Smooth muscle cell (in vitro differentiated cells): ENCODE results near the gene ARG1. TPM values are rescaled to one million over a fixed set of nuclear protein-coding genes. Genes with fewer than 3 reads are reported as not detected.
A peak's percentile ranks its signal among the peaks of the same experiment; 100 is the strongest.

Experiments used
- DNase-seq: peaks from one replicate; lab custom pipeline; 2025; ENCODE audit not compliant: unreplicated experiment; lab: John Stamatoyannopoulos, UW
- H2AFZ ChIP-seq: fragments of 200-600 bp; sonication (generic); 2 replicates; pipeline ENCODE4 v1.6.0; 2016; ENCODE audit warnings: antibody characterized with exemption, low read depth, mild to moderate bottlenecking
- H3F3A ChIP-seq: fragments of 200-600 bp; sonication (generic); 2 replicates; pipeline ENCODE4 v1.6.0; 2017; ENCODE audit warnings: antibody characterized with exemption, low read depth
- H3K27ac ChIP-seq: fragments of 200-600 bp; sonication (generic); 2 replicates; pipeline ENCODE4 v1.5.1; 2016; ENCODE audit warnings: low read depth, mild to moderate bottlenecking
- H3K27me3 ChIP-seq: fragments of 200-600 bp; sonication (generic); 2 replicates; pipeline ENCODE4 v1.6.1; 2016; ENCODE audit warnings: low read depth, mild to moderate bottlenecking
- H3K36me3 ChIP-seq: fragments of 200-600 bp; sonication (generic); 2 replicates; pipeline ENCODE4 v1.5.1; 2016; ENCODE audit warnings: low read depth
- H3K4me1 ChIP-seq: fragments of 200-600 bp; sonication (generic); 2 replicates; pipeline ENCODE4 v1.5.1; 2016; ENCODE audit warnings: low read depth
- H3K4me2 ChIP-seq: fragments of 200-600 bp; sonication (generic); 2 replicates; pipeline ENCODE4 v1.6.0; 2016; ENCODE audit warnings: mild to moderate bottlenecking
- H3K4me3 ChIP-seq: fragments of 200-600 bp; sonication (generic); 2 replicates; pipeline ENCODE4 v1.5.1; 2016; ENCODE audit warnings: mild to moderate bottlenecking
- H3K79me2 ChIP-seq: fragments of 200-600 bp; sonication (generic); 2 replicates; pipeline ENCODE4 v1.6.0; 2016; ENCODE audit warnings: low read depth, mild to moderate bottlenecking
- H3K9ac ChIP-seq: fragments of 200-600 bp; sonication (generic); 2 replicates; pipeline ENCODE4 v1.6.0; 2016; ENCODE audit warnings: low read depth
- H3K9me3 ChIP-seq: fragments of 200-600 bp; sonication (generic); replicated peaks from 2 replicates; pipeline ENCODE4 v1.5.1; 2016; ENCODE audit warnings: low read depth
- H4K20me1 ChIP-seq: fragments of 200-600 bp; sonication (generic); 2 replicates; pipeline ENCODE4 v1.6.0; 2016; ENCODE audit warnings: low read depth
- CTCF ChIP-seq: fragments of 200-600 bp; sonication (generic); IDR thresholded peaks from 2 replicates; pipeline ENCODE4 v1.5.1; 2017; ENCODE audit warnings: borderline replicate concordance, mild to moderate bottlenecking, antibody characterized with exemption; ENCODE audit not compliant: insufficient read depth, poor library complexity, severe bottlenecking
- WGBS: methylation state at CpG from one replicate; pipeline ENCODE4 v1.1.7; 2016; ENCODE audit warnings: low lambda C conversion rate; 5-methylcytosine and 5-hydroxymethylcytosine counted together
- polyA plus RNA-seq: library from polyadenylated mRNA; unstranded; fragments of >200 nt; fragmentation: Nextera tagmentation; extraction: Ambion mirVana; gene quantifications from 2 replicates; pipeline ENCODE4 v1.2.1, GENCODE V29; 2016
- total RNA-seq: library from RNA; depleted of rRNA; stranded (reverse); fragments of >200 nt; gene quantifications from 2 replicates; pipeline ENCODE4 v1.2.3, GENCODE V29; 2014

ARG1 gene
- total and polyA plus RNA-seq, 2 experiments from 2014 or later, result not detected

- TF ChIP-seq CTCF, result no peak
- no peak for DNase-seq
- H3K27ac ChIP-seq, result peak overlapping the region; percentile 55
- H3K4me3 ChIP-seq, result no peak overlapping the region
- H3K79me2 ChIP-seq, result no peaks in the 10 kb centered on the region
- H3K27me3 ChIP-seq, result no peaks in the 10 kb centered on the region
- no peaks in the 10 kb centered on the region for H4K20me1 ChIP-seq
- no peaks in the 10 kb centered on the region for H3F3A ChIP-seq
- H2AFZ ChIP-seq, result no peak overlapping the region
- H3K4me1 ChIP-seq, result no peaks in the 10 kb centered on the region
- H3K9me3 ChIP-seq, result no peaks in the 10 kb centered on the region
- no peak overlapping the region for H3K9ac ChIP-seq
- WGBS, result 43% methylated on average over 1 of the region's 1 CpG
- no peak overlapping the region for H3K4me2 ChIP-seq
- peaks cover 46% of the 10 kb centered on the region for H3K36me3 ChIP-seq
Observed at GRCh38 chr6:131602781-131603312, 29.8 kb downstream of the ARG1 start.

- Histone ChIP-seq H3K4me2 (no peak overlapping the region), H3K9me3 (no peaks in the 10 kb centered on the region), H3K4me1 (no peaks in the 10 kb centered on the region), H2AFZ (no peak overlapping the region), H3K9ac (no peak overlapping the region), H3K4me3 (no peak overlapping the region), H3K27ac (no peak overlapping the region), H3F3A (no peaks in the 10 kb centered on the region), H3K79me2 (peaks cover 3% of the 10 kb centered on the region), H3K36me3 (peaks cover 48% of the 10 kb centered on the region), H3K27me3 (no peaks in the 10 kb centered on the region), H4K20me1 (no peaks in the 10 kb centered on the region)
- DNase-seq, result no peak
- 89% methylated on average over 5 of the region's 5 CpGs for WGBS
- no peak for TF ChIP-seq CTCF
Observed at GRCh38 chr6:131613296-131613925, 40.4 kb downstream of the ARG1 start.

- Histone ChIP-seq H3K9ac (no peak overlapping the region), H4K20me1 (no peaks in the 10 kb centered on the region), H3K27ac (no peak overlapping the region), H3K4me3 (no peak overlapping the region), H3K4me2 (no peak overlapping the region), H3K79me2 (peaks cover 3% of the 10 kb centered on the region), H3F3A (no peaks in the 10 kb centered on the region), H3K36me3 (peaks cover 51% of the 10 kb centered on the region), H2AFZ (no peak overlapping the region), H3K4me1 (no peaks in the 10 kb centered on the region), H3K27me3 (no peaks in the 10 kb centered on the region), H3K9me3 (no peaks in the 10 kb centered on the region)
- TF ChIP-seq CTCF, result no peak
- WGBS, result over 99% methylated on average over 4 of the region's 4 CpGs
- no peak for DNase-seq
Observed at GRCh38 chr6:131615275-131615674, 42.2 kb downstream of the ARG1 start.
